Activated CD4-positive, alpha-beta T cell treated with anti-CD3 and anti-CD28 coated beads, Interleukin-2, amount 10 ng/mL, durations not matched to agents 7 days and 5 days (primary cell): ENCODE data around the gene EFHB. TPM values are rescaled to one million over a fixed set of nuclear protein-coding genes. Genes with fewer than 3 reads are reported as not detected.
"Not testable (repeated sequence)": the region's sequence is repeated elsewhere in the genome, so short reads cannot be mapped to it uniquely, and the experiment has no call there.

Source experiments
- CTCF ChIA-PET: fragments of 350-600 bp; sonication (Branson Sonifier 250); formaldehyde crosslinking; loops from one replicate; lab custom pipeline; 2021; ENCODE audit warnings: antibody characterized with exemption; lab: Charles Lee
- POLR2A ChIA-PET: fragments of 350-600 bp; sonication (Branson Sonifier 250); formaldehyde crosslinking; loops from one replicate; lab custom pipeline; 2021; ENCODE audit warnings: antibody characterized with exemption; lab: Charles Lee
- DNase-seq: peaks from one replicate; pipeline ENCODE4 v3.0.0-alpha.2; 2020
- H3K27ac Mint-ChIP-seq: one replicate; pipeline ENCODE4 v1.8.0; 2021; ENCODE audit warnings: mild to moderate bottlenecking, moderate library complexity, mixed read lengths
- H3K27me3 Mint-ChIP-seq: one replicate; pipeline ENCODE4 v1.8.0; 2021; ENCODE audit warnings: mixed read lengths
- H3K36me3 Mint-ChIP-seq: one replicate; pipeline ENCODE4 v1.8.0; 2021; ENCODE audit warnings: low read depth, mixed read lengths
- H3K4me1 Mint-ChIP-seq: one replicate; pipeline ENCODE4 v1.8.0; 2021; ENCODE audit warnings: mixed read lengths
- H3K4me3 Mint-ChIP-seq: one replicate; pipeline ENCODE4 v1.8.0; 2021; ENCODE audit warnings: mild to moderate bottlenecking, moderate library complexity, mixed read lengths
- H3K9me3 Mint-ChIP-seq: one replicate; pipeline ENCODE4 v1.8.0; 2021; ENCODE audit warnings: mixed read lengths
- total RNA-seq, 2 experiments: library from RNA; stranded (reverse); gene quantifications; one replicate each; pipeline ENCODE4 v1.2.3, GENCODE V29; 2021

The EFHB gene
- total RNA-seq, 2 experiments from 2014 or later: 0.33 to 1.1 TPM

DNA sequence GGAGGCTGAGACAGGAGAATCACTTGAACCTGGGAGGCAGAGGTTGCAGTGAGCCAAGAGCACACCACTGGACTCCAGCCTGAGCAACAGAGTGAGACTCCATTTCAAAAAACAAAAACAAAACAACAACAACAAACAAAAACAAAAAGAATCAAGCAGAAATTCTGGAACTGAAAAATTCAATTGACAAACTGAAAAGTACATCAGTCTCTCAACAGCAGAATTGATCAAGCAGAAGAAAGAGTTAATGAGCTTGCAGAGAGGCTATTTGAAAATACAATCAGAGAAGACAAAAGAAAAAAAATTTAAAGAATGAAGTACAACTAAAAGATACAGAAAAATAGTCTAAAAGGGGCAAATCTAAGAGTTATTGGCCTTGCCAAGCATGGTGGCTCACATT lies 22.6 kb downstream of the EFHB start:
- ChIA-PET CTCF (no interaction called here), POLR2A (no interaction called here)
- Mint-ChIP-seq H3K36me3 (no peaks in the 10 kb centered on the region), H3K27ac (no peak overlapping the region), H3K27me3 (no peaks in the 10 kb centered on the region), H3K4me1 (no peaks in the 10 kb centered on the region), H3K4me3 (no peak overlapping the region), H3K9me3 (peaks cover 15% of the 10 kb centered on the region)
- no peak for DNase-seq

DNA sequence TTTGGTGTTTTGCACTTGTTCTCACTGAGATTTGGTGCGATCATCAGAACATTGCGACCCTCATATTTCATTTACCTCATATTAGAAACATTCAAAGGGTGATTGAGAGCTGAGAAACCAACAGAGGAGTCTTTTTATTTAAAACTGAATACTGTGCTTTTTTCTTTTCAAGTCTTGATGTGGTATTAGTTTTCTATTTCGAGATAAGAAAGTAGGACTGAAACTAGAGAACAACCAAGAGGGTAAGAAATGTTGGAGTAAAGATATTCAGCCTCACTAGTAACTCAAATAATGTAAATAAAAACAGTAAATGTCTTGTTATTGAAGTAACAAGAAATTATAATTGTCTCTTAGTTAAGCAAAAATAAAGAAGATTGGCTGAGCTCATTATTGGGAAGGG lies 26.5 kb downstream of the EFHB start:
- Mint-ChIP-seq H3K27ac (no peak overlapping the region), H3K4me1 (no peaks in the 10 kb centered on the region), H3K27me3 (no peaks in the 10 kb centered on the region), H3K36me3 (no peaks in the 10 kb centered on the region), H3K4me3 (no peak overlapping the region), H3K9me3 (peaks cover 13% of the 10 kb centered on the region)
- CTCF ChIA-PET: no interaction called here
- DNase-seq: no peak
- POLR2A ChIA-PET: no interaction called here

DNA sequence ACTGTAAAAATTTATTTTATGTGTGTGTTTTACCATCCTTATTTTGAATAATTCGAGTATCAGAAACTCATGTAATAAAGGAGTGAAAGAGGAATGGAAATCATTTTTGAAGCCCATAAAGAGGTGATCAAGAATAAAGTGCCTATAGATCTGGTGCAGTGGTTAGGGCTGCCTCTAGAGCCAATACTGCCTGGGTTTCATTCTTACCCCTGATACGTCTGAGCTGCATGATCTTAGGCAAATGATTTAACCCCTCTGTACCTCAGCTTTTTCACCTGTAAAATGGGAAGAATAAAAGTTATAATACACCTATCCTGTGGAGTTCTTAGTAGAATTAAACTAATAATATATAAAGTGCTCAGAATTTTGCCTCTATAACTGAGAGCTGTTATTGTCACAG lies 30.4 kb downstream of the EFHB start:
- ChIA-PET CTCF (no interaction called here), POLR2A (no interaction called here)
- Mint-ChIP-seq H3K4me1 (no peaks in the 10 kb centered on the region), H3K27ac (no peak overlapping the region), H3K4me3 (no peak overlapping the region), H3K27me3 (no peaks in the 10 kb centered on the region), H3K36me3 (no peaks in the 10 kb centered on the region), H3K9me3 (no peaks in the 10 kb centered on the region)
- no peak for DNase-seq

DNA sequence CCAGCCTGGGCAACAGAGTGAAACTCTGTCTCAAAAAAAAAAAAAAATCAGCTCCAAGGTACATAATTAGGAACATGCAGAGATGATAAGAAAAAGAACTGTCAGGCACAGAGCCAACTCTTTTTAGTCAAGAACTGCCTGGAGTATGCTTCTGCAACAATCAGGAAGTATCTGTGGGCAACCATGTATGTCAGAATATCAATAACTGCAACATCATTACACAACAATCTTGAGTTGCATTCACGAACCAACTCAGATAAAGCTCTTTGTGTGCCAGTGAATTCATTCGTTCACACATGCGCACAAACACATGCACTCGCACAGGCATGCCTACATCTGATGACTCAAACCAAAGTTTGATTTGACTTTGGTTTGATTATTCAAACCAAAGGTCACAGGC lies 32.1 kb downstream of the EFHB start:
- H3K4me1 Mint-ChIP-seq: no peaks in the 10 kb centered on the region
- ChIA-PET POLR2A (no interaction called here), CTCF (no interaction called here)
- H3K27me3 Mint-ChIP-seq: no peaks in the 10 kb centered on the region
- no peaks in the 10 kb centered on the region for H3K36me3 Mint-ChIP-seq
- no peak for DNase-seq
- H3K27ac Mint-ChIP-seq: no peak overlapping the region
- no peak overlapping the region for H3K4me3 Mint-ChIP-seq
- H3K9me3 Mint-ChIP-seq: no peaks in the 10 kb centered on the region

DNA sequence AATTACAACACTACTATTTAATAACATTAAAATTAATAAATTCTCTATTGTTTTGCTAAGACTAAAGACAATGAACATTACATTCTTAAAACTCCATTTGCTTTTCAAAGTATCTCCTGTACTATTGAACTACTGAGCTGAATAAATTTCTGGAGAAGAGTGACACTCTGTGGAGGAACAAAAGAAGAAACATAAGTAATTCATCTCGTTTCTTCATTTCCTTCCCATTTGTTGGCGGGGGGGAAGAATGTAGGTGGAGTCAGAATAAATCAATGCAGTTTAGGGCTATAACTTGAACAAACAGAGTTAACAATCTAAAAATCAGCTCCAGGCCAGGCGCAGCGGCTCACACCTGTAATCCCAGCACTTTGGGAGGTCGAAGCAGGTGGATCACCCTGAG lies 32.7 kb downstream of the EFHB start:
- no peaks in the 10 kb centered on the region for H3K9me3 Mint-ChIP-seq
- no peaks in the 10 kb centered on the region for H3K36me3 Mint-ChIP-seq
- no peak overlapping the region for H3K4me3 Mint-ChIP-seq
- no peak overlapping the region for H3K27ac Mint-ChIP-seq
- ChIA-PET POLR2A (no interaction called here), CTCF (no interaction called here)
- no peaks in the 10 kb centered on the region for H3K4me1 Mint-ChIP-seq
- no peak for DNase-seq
- H3K27me3 Mint-ChIP-seq: no peaks in the 10 kb centered on the region

DNA sequence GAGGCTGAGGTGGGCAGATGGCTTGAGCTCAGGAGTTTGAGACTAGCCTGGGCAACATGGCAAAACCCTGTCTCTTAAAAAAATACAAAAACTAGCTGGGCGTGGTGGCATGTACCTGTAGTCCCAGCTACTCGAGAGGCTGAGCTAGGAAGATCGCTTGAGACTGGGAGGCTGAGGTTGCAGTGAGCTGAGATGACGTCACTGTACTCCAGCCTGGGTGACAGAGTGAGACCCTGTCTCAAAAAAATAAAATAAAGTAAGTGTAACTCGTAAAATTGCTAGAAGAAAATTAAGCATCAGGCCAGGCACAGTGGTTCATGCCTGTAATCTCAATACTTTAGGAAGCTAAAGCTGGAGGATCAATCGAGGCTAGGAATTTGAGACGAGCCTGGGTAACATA lies 34.2 kb downstream of the EFHB start:
- H3K9me3 Mint-ChIP-seq, H3K4me1 Mint-ChIP-seq, CTCF ChIA-PET, DNase-seq, H3K36me3 Mint-ChIP-seq, H3K27ac Mint-ChIP-seq, H3K27me3 Mint-ChIP-seq, H3K4me3 Mint-ChIP-seq, POLR2A ChIA-PET: not testable (repeated sequence)

DNA sequence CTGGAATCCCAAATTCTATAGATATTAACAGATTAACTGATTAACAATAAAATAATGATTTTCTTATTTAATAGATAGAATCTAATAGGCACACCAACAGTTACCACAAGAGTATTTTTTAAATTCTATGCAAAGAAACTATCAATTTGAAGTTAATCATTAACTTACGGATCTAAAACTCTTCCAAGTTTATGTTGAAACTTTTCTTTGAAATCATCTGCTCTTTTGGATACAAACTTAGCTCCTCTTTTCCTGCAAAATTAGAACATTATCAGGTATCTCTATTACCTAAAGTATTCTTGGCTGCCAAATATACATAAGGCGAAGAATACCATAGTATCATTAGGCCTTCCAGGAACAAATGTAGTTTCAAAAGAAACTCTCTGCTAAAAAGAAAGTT lies 34.8 kb downstream of the EFHB start:
- Mint-ChIP-seq H3K27ac (no peak overlapping the region), H3K4me1 (no peaks in the 10 kb centered on the region), H3K36me3 (no peaks in the 10 kb centered on the region), H3K27me3 (no peaks in the 10 kb centered on the region), H3K4me3 (no peak overlapping the region), H3K9me3 (no peaks in the 10 kb centered on the region)
- no peak for DNase-seq
- ChIA-PET CTCF (no interaction called here), POLR2A (no interaction called here)

DNA sequence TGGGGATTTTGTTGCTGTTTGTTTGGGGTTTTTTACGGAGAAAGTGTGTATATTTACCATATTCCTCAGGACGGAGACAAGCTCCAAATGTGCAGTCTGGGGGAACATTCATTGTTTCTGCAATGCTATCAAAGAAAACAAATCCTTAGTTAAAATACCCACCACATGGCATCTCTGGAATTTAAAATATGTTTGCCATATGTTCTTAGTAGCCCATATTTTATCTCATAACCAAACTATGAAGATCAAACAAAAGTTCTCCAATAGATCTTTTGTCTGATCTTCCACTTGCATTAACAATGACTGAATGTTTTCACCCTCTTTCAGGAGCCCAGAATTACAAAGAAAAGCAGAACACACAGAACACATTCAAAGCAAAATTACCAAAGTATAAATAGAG lies 35.3 kb downstream of the EFHB start:
- Mint-ChIP-seq H3K27ac (no peak overlapping the region), H3K4me3 (no peak overlapping the region), H3K4me1 (no peaks in the 10 kb centered on the region), H3K36me3 (no peaks in the 10 kb centered on the region), H3K27me3 (no peaks in the 10 kb centered on the region), H3K9me3 (no peaks in the 10 kb centered on the region)
- no peak for DNase-seq
- ChIA-PET CTCF (no interaction called here), POLR2A (no interaction called here)

DNA sequence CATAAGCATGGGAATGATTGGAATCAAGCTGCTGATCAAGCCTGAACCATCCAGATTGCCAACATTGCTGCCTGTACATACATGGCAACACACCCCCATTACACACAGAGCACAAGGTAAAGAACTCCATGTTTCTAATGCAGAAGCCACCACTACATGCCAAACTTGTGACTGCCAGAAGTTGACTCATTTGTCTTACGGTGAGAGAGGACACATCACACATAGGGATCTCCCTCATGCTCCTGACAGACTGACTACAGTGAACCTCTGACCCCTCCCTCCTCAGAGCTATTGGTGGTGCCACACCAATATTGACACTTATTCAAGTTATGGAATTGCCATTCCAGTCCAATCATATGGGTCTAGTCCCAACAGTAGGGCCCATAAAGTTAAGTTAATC lies 42.3 kb downstream of the EFHB start:
- H3K4me3 Mint-ChIP-seq: no peak overlapping the region
- CTCF ChIA-PET: interaction anchor here (0.7 kb wide), 1 partner anchor 46 kb away, joined by 3 read pairs; no protein-coding TSS in a partner anchor
- H3K4me1 Mint-ChIP-seq: no peaks in the 10 kb centered on the region
- H3K27me3 Mint-ChIP-seq: no peaks in the 10 kb centered on the region
- DNase-seq: no peak
- H3K27ac Mint-ChIP-seq: no peak overlapping the region
- H3K36me3 Mint-ChIP-seq: no peaks in the 10 kb centered on the region
- POLR2A ChIA-PET: no interaction called here
- H3K9me3 Mint-ChIP-seq: no peaks in the 10 kb centered on the region

DNA sequence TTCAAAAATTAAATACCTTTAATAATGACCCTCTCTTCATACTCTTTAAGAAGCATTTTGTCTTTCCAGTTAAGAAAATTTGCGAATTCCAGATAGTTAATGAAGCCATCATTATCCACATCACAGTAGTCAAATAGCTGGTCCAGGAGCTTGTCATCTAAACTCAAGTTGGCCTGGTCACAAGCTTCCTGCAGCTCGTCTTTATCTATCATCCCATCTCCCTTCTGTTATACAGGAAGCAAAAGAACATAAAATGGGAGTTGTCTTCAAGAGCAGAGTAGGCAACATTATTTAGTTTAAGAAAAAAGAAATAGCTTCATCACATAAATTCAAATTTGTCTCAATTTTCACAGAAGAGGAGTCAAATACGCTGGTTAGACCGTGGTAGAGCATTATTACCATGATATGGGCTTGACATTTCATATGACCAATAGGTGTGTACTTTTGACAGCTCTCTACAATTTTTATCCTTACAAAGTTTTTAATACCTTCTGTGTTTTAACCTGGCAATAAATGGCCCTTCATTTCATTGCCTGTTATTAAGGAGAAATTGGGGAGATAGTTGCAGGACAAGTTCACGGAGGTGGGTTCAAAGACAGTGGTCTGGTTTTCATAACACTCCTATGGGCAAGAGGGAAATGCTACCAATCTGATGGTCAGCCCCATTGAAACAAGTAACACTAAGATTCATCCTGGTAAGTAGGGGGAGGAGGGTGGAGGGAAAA lies 45.4 kb downstream of the EFHB start:
- H3K4me1 Mint-ChIP-seq: peaks cover 7% of the 10 kb centered on the region
- no peak for DNase-seq
- no peak overlapping the region for H3K27ac Mint-ChIP-seq
- no peak overlapping the region for H3K4me3 Mint-ChIP-seq
- POLR2A ChIA-PET: no interaction called here
- no peaks in the 10 kb centered on the region for H3K36me3 Mint-ChIP-seq
- no peaks in the 10 kb centered on the region for H3K9me3 Mint-ChIP-seq
- CTCF ChIA-PET: interaction anchor here (0.6 to 1.2 kb wide), 3 partner anchors 9 to 260 kb away, joined by 3 to 4 read pairs (median 3); no protein-coding TSS in a partner anchor
- peaks cover 2% of the 10 kb centered on the region for H3K27me3 Mint-ChIP-seq

DNA sequence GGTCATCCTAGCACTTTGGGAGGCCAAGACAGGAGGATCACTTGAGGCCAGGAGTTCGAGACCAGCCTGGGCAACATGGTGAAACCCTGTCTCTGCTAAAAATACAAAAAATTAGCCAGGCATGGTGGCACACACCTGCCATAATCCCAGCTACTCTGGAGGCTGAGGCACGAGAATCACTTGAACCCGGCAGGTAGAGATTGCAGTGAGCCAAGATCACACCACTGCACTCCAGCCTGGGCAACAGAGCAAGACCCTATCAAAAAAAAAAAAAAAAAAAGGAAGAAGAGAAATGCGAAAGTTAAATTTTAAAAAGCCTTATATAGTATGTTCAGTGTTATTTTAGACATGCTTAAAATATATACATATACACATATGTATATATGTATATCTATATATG lies 46.9 kb downstream of the EFHB start:
- H3K4me3 Mint-ChIP-seq, POLR2A ChIA-PET, H3K27ac Mint-ChIP-seq, H3K4me1 Mint-ChIP-seq, H3K9me3 Mint-ChIP-seq, DNase-seq, H3K27me3 Mint-ChIP-seq, H3K36me3 Mint-ChIP-seq: not testable (repeated sequence)
- CTCF ChIA-PET: interaction anchor here (1.2 kb wide), 1 partner anchor 299 kb away, joined by 3 read pairs; the partner anchor contains the start of gene SGO1

DNA sequence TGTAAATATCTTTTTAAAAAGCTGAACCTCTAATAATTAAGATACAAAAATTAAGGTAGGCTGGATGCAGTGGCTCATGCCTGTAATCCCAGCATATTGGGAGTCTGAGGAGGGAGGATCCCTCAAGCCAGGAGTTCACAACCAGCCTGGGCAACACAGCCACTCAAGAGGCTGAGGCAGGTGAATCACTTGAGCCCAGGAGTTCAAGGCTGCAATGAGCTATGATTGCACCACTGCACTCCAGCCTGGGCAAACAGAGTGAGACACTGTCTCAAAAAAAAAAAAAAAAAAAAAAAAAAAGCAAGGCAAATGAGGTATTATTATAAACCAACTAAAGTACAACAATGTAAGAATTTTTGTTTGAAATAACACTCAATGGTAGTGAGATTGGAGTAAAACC lies 47.6 kb downstream of the EFHB start:
- CTCF ChIA-PET: no interaction called here
- H3K36me3 Mint-ChIP-seq: no peaks in the 10 kb centered on the region
- POLR2A ChIA-PET: no interaction called here
- no peaks in the 10 kb centered on the region for H3K9me3 Mint-ChIP-seq
- H3K4me3 Mint-ChIP-seq: no peak overlapping the region
- H3K27ac Mint-ChIP-seq: no peak overlapping the region
- H3K4me1 Mint-ChIP-seq: peaks cover 7% of the 10 kb centered on the region
- peaks cover 3% of the 10 kb centered on the region for H3K27me3 Mint-ChIP-seq
- DNase-seq: no peak

DNA sequence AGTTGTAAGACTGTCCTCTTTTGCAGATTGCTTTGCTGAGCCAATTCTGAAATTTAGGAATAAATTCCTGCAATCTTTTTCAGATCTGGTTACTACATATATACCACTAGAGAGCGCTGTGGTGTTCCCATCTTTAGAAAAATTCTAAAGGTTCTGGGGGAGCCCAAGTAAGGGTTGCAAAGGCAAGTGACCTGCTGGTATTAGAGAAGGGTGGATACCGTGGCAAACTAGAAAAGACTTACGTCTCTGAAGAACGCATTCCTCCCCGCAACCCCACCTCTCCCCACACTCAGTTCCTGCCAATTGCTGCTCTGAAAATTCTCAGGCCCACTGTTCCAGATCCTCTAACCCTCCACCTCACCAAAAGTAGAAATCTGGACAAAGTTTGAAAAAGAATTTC lies 48.5 kb downstream of the EFHB start:
- Mint-ChIP-seq H3K9me3 (no peaks in the 10 kb centered on the region), H3K27ac (peak overlapping the region; percentile 63), H3K4me1 (peaks cover 7% of the 10 kb centered on the region), H3K27me3 (peaks cover 3% of the 10 kb centered on the region), H3K36me3 (no peaks in the 10 kb centered on the region), H3K4me3 (no peak overlapping the region)
- POLR2A ChIA-PET: no interaction called here
- CTCF ChIA-PET: interaction anchor here (0.6 kb wide), 1 partner anchor 189 kb away, joined by 4 read pairs; no protein-coding TSS in a partner anchor
- peak; percentile 25 for DNase-seq

DNA sequence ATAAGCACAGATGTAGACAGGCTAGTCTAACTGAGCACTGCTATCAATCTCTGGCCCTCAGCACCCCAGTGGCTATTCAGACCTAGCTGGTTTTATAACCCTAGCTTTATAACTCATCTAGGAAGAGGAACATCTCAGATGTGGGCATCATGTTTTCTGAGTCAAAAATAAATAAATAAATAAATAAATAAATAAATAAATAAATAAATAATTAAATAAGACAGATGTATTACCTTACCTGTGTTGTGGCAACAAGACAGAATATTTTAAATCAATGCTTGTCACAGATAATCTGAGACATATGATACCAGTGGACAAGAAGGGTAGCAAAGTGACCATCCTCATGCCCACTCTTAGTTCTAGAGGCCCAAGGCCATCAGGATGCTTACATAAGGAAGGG lies 52.2 kb downstream of the EFHB start:
- Mint-ChIP-seq H3K27me3 (peaks cover 3% of the 10 kb centered on the region), H3K27ac (no peak overlapping the region), H3K9me3 (no peaks in the 10 kb centered on the region), H3K36me3 (no peaks in the 10 kb centered on the region), H3K4me1 (peaks cover 7% of the 10 kb centered on the region), H3K4me3 (no peak overlapping the region)
- CTCF ChIA-PET: no interaction called here
- POLR2A ChIA-PET: no interaction called here
- no peak for DNase-seq
